ENCODE results near the gene POLR2F. TPM values are rescaled to one million over a fixed set of nuclear protein-coding genes. Genes with fewer than 3 reads are reported as not detected.
"Not testable (repeated sequence)": the region's sequence is repeated elsewhere in the genome, so short reads cannot be mapped to it uniquely, and the experiment has no call there.

Gene POLR2F
- total RNA-seq, 1 experiment from 2014 or later: 141 TPM

DNA sequence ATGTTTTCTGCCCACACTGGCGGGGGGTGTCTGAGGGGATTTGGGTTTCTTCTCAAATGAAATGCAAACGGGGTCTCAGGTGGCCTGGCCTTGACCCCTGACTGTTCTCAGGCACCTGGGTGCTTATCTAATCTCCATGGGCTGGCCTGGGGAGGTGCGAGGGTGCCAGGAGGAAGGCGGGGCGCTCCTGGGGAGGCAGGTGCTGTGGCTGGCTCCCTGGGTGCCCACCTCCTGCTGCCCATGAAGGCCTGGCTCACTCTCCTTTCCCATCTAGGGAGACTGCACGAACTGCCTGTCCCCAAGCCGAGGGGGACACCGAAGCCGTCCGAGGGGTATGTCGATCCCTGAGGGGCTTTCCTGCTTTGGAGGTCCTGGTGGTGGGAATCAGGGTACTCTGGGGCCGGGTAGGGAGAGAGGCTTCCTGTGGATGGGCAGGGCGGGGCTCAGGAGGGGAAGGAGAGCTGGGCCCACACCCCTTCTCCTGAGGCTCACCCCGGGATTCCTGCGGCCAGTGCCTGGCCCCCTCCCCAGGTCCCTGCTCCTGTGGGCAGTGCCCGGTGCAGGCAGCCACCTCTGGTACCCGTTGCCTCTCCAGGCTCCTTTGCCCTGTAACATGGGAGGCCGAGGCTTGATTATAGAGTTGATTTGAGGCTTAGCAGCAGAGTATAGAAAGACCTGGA is 29.0 kb upstream of the POLR2F start:
- DNase-seq (ENCODE audit: low read depth): no peak

DNA sequence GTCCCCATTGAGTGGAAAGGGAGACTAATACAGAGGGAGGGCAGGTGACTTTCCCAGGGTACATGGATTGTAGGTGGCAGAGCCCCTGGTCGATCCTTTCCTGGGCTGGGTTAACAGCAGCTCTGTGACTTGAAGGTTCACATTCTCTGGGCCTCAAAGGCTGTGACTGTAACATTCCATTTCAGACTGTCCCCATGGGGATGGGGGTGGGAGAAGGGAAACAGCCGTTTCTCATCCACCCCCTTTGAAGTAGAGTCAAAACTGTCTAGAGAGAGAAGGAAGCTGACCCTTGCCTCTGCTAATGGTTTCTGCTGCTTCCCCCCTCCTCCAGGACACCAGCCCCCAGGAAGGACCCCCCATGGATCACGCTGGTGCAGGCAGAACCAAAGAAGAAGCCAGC is 28.2 kb upstream of the POLR2F start:
- no peak for DNase-seq (ENCODE audit: low read depth)

DNA sequence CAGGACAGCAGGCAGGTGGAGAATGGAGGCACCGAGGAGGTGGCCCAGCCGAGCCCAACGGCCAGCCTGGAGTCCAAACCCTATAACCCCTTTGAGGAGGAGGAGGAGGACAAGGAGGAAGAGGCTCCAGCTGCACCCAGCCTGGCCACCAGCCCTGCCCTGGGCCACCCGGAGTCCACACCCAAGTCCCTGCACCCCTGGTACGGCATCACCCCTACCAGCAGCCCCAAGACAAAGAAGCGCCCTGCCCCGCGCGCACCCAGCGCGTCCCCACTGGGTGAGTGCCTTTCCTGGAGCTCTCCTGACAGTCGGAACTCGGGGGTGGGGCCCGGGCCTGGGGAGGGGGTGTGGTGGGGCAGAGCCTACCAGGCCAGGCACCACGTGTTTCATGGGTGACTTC is 27.7 kb upstream of the POLR2F start:
- DNase-seq (ENCODE audit: low read depth): no peak

DNA sequence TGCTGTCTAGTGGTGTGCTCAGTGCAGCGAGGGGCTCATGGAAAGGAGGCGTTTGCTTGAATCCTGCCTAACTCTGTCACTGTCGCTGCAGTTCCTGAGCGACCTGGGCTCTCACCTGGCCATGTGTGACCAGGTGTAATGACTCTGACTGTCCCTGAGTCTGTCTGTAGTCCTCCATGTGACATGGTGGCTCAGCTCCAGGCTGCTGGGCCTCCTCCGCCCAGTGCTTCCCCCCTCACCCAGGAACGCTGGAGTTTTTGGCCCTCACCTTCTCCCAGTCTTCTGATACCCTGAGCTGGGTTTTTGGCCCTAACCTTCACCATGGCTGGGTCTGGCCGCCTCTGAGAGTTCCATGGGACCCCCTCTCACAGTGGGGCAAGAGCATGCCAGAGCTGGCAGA is 27.1 kb upstream of the POLR2F start:
- no peak for DNase-seq (ENCODE audit: low read depth)

DNA sequence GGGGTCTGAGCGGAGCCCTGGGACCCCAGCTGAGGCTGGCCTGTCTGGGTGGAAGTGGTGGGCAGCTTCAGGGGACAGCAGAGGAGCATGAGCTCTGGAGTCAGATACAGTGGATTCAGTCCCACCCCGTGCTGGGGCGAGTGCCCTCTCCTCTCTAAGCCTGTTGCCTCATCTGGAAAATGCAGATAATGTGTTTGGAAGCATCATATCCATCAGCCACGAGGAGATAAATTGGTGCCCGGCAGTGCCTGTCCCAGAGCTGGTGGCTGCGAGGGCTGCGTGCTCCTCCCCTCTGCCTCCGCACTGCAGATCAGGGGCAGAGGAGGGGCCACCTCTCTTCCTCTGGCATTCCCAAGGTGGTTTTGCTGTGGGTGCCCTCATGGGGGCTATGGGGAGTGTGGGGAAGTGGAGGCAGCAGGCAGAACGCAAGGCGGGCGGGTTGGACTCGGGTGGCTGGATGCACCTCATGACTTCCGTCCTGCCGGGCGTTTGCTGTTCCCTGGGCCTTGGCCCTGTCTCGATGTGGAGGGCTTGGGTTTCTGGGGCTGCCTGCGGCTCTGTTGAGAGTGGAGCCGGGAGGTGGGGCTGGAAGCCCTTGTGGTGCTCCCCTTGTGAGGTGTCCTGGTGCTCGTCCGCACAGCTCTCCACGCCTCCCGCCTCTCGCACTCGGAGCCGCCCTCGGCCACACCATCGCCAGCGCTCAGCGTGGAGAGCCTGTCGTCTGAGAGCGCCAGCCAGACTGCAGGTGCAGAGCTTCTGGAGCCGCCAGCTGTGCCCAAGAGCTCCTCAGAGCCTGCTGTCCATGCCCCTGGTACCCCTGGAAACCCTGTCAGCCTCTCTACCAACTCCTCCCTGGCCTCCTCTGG is 26.5 kb upstream of the POLR2F start:
- DNase-seq (ENCODE audit: low read depth): no peak

DNA sequence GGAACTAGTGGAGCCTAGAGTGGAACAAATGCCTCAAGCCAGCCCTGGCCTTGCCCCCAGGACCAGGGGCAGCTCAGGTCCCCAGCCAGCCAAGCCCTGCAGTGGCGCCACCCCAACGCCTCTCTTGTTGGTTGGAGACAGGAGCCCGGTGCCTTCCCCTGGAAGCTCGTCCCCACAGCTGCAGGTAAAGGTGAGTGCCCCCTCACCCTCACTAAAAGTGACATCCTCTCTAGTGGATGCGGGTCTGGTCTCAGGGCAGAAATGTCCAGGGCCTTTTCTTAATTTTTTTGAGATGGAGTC is 25.9 kb upstream of the POLR2F start:
- DNase-seq (ENCODE audit: low read depth): no peak

DNA sequence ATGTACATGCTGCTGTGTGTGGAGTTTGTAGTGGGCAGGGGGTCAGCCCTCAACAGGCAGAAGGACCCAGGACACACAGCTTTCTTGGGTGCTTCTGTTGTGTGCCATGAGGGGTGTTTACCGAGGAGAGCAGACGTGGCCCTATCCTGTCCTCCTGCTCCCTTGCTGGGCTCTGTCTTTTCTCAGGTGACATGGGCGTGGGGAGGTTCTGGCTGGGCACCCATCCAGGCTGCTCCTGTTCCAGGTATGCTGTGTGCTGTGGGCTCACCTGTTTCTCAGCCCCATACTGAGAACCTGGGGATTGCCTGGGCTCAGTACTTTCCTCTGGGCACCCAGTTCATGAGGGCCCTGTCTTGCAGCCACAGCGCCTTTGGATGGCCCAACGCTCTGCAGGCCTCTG is 24.1 kb upstream of the POLR2F start:
- no peak for DNase-seq (ENCODE audit: low read depth)

DNA sequence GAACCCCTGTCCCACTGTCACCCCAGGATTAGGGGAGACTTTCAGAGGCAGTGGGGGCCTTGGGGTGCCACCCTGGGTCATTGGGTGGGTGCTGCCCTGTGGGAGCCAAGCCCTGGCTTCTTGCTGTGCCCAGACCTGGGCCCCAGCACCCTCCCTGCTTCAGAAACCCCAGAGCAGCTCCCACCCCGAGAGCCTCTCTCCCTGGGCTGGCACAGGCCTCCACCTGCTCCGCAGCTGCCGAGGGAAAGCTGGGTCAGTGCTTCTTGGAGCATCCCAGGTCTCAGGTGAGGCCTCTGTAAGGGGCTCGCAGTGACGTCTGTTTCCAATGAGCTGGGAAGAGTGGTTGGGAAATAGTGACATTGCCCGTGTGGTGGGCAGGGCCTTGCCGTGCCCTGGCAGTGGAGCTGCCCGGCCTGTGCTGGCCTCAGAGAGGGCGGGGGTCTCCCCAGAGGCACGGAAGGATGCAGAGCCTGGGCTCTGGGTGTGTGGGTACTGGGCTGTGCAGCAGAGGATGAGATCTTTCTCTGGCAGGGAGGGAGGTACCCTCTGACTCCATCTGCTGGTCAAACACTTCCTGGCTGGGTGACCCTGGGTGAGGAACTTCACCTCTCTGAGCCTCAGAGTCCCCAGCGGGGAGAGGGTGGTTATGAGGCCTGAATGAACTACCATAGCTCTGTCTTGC is 23.1 kb upstream of the POLR2F start:
- DNase-seq (ENCODE audit: low read depth): peak; percentile 35

DNA sequence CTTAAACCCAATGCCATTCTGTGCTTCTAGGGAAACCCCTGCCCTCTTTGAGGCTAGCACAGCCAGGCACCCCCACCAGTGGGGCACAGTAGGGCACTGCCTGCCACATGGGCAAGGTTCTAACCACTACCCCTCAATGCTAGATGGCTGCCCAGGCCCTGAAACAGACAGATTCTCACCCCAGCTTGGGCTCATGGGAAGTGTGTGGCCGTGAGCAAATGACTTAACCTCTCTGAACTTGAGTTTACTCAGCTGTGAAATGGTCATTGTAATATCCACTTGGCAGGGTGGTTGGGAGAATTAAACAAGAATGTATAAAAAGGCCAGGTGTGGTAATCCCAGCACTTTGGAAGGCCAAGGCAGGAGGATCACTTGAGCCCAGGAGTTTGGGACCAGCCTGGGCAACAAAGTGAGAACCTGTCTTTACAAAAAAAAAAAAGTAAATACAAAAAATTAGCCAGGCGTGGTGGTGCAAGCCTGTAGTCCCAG is 22.5 kb upstream of the POLR2F start:
- DNase-seq (ENCODE audit: low read depth): no peak

DNA sequence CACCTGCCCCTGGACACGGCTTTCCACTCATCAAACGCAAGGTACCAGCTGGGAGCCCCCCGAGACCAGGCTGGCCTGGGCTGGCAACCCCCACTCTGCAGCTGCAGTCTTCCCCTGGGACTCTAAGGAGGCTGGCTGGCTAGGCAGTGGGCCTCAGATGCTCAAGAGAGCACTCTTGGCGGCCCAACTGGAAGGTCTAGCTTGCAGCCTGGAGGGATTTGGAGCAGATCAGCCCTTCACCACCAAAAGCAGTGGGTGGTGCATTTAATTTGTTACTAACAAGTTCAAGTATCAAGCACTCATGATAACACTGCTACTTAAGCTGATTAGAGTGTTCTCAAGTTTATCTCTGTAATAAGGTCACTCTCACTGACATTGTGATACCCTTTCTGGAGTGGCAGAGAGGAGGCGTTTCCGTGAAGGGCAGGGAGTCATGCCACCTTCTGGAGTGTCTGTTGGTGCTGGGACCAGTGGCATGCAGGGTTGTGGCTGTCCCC is 21.6 kb upstream of the POLR2F start:
- no peak for DNase-seq (ENCODE audit: low read depth)

DNA sequence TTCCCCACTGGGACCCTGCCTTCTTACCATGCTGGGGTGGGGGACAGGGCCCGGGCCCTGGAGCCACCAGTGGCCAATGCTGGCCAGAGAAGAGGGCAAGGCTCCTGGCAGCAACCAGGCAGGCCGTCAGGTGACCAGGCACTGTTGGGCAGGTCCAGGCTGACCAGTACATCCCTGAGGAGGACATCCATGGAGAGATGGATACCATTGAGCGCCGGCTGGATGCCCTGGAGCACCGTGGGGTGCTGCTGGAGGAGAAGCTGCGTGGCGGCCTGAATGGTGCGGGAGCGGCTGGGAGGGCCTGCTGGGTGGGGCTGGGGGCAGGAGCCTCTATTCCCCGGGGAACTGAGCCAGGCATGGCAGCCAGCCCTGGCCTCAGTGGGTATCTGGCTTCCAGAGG is 21.1 kb upstream of the POLR2F start:
- DNase-seq (ENCODE audit: low read depth): no peak

DNA sequence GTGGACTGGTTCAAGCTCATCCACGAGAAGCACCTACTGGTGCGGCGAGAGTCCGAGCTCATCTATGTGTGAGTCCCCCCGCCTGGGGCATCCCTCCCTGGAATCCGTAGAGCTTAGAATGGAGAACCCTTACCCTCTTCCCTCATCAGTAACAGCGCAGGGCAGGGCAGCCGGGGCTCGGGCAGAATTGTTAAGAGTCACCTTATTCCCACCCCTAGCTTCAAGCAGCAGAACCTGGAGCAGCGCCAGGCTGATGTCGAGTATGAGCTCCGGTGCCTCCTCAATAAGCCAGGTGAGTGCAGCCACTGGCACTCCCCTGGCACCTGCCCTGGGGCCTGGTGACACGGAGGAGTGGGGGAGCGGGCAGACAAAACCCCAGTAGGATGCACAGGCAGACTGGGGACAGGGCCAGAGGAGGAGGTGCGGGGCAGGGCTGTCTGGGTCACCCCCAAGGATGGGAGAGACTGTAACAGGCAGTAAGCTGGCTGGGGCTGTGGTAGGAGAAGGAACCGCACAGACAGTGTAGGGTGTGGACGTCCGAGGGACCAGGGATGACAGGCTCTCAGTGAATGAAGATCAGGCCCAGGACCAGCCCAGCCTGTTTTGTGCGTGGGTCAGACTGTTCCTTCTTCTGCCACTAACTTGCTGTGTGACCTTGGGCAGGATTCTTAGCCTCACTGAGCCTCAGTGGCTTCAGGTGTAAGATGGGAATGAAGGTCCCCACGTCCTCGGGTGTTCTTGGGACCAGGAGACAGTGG is 20.5 kb upstream of the POLR2F start:
- DNase-seq (ENCODE audit: low read depth): no peak

DNA sequence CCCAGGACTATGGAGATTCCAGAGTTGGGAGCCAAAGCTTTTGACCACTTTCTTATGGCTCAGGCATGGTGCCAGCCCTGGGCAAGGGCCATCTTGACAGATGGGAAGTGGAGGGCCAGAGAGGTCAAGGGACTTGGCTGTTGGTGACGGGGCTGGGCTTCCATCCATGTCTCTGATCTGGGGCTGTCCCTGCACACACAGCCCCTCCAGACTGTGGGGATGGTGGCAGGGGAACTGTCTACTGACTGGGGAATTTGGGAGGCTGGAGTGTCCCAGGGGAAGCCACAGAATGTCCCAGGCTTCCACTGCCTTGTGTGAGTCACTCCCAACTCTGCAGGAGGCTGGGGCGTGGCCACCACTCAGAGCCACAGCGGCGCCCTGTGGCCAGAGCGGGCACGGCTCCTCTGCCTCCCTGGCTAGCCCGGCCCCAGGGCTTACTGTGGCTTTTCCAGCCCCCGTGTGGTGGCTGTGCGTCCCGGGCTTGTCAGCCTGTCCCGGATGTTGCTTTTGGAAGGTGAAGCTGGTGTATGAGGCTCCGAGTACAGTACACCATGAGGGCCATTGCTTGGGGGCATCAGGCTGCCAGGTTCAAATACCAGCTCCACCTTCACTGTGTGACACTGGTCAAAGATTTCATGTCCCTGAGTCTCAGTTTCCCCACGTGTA is 19.7 kb upstream of the POLR2F start:
- DNase-seq (ENCODE audit: low read depth): peak; percentile 96

DNA sequence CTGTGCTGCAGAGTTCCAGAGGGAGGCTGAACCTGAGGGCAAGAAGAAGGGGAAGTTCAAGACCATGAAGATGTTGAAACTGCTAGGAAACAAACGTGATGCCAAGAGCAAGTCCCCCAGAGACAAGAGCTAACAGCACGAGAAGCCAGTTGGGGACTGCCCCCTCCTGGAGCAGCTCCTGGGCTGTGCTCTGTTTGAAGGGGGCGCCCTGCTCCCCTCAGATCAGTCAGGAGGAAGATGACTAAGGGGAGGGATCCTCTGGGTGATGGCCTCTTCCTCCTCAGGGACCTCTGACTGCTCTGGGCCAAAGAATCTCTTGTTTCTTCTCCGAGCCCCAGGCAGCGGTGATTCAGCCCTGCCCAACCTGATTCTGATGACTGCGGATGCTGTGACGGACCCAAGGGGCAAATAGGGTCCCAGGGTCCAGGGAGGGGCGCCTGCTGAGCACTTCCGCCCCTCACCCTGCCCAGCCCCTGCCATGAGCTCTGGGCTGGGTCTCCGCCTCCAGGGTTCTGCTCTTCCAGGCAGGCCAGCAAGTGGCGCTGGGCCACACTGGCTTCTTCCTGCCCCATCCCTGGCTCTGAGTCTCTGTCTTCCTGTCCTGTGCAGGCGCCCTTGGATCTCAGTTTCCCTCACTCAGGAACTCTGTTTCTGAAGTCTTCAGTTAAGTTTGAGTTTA is 12.7 kb upstream of the POLR2F start:
- peak; percentile 24 for DNase-seq (ENCODE audit: low read depth)

DNA sequence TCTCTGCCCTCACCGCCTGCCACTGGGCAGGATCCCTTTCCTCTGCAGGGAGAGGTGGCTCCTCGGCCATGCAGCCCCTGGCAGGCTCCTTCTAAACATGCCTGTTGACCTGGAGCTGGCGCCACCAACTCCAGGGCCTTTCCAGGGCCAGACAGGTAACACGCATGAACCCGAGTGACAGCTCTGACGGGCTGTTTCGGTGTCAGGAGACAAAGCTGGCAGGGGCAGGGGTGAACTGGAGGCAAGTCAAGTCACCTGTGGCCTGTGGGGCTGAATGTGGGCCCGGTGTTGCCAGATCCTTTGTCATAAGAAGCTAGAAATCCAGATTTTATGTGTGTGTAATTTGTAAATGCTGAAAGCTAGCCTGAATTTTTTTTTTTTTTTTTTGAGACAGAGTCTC is 11.4 kb upstream of the POLR2F start:
- no peak for DNase-seq (ENCODE audit: low read depth)

DNA sequence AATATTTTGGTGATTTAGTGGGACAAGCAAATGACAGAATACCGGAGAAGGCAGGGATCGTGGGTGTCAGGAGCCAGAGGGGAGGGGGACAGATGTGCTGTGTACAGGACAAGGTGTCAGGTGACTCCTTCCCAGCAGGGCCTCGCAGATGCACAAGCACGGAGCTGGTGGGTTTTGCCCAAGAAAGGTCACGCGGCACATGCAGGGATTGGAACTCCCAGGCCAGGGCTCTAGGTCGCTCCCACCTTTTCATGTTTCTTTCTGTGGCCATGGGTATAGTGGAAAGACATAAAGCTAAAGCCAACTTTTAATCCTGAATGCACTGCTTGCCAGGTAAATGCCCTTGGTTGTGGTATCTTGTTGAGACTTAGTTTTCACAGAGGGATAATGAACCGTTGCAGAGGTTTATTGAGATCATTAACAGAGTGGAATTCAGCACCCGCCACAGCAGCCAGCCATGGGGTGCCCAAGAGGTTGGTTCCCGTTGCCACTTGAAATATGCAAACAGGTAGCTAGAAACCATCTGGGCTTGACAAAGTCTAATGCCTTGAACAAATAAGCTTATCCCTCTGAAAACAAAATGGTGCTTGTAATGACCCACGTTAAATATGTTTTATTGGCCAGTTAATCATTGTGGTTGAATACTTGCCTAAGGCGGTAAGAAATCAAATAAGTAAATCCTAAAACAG is 10.2 kb upstream of the POLR2F start:
- no peak for DNase-seq (ENCODE audit: low read depth)

DNA sequence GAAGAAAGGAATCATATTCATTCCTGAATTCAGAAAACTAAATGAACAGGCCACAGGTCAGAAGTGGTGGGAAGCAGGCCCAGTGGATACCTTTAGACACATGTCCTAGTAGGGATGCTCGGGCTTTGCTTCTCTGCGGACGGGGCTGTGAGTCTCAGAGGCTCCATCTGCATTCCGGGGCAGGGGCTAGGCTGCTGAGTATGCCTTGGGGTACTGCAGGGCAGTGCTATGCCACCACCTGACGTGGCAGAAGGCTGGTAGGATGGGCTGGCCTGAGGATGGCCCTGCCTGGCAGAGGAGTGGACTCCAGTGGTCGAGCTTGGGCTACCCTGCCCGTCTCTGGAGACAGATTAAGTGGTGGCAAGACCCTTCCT is 9.7 kb upstream of the POLR2F start:
- no peak for DNase-seq (ENCODE audit: low read depth)

DNA sequence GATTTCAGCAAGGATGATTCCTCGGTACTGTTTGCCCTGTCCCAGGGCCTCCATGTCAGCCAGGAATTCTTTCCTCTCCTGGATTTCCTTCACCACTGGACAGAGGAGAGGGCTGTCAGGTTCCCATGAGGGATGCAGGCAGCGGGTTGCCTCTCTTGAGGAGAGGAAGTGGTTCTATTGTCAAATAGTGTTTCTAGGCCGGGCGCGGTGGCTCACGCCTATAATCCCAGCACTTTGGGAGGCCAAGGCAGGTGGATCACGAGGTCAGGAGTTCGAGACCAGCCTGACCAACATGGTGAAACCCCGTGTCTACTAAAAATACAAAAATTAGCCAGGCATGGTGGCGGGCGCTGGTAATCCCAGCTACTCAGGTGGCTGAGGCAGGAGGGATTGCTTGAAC is 9.1 kb upstream of the POLR2F start:
- DNase-seq (ENCODE audit: low read depth): not testable (repeated sequence)

DNA sequence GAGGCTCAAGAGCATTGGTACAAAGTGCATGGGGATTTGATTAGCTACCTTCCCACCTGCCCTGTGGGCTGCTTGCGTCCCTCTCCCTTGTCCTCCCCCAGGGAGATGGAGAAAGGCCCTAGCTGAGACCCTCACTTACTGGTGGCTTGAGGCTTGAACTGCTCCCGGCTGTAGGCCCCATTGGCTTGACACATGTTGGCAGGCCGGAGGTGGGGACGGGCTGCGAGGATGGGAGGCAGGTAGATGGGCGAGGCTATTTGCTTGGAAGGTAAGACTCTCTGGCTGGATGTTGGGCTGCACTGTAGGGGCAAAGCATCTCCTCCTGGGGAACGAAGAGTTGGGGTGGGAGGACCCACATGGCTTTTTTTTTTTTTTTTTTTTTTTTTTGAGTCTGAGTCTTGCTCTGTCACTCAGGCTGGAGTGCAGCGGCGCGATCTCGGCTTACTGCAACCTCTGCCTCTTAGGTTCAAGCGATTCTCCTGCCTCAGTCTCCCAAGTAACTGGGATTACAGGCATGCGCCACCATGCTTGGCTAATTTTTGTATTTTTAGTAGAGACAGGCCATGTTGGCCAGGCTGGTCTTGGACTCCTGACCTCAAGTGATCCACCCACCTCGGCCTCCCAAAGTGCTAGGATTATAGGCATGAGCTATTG is 6.2 kb upstream of the POLR2F start:
- not testable (repeated sequence) for DNase-seq (ENCODE audit: low read depth)
